OCI-LY1 (cell line): ENCODE results near the gene NUP93.

Experiments used
- CTCF ChIP-seq: fragments of 200-600 bp; sonication (generic), shearing (Covaris generic); IDR thresholded peaks from 2 replicates; pipeline ENCODE4 v1.5.1; 2017; ENCODE audit warnings: mild to moderate bottlenecking, antibody characterized with exemption, low read length, moderate library complexity, mixed read lengths
- EZH2 ChIP-seq: fragments of 200-600 bp; sonication (generic), shearing (Covaris generic); IDR thresholded peaks from 2 replicates; pipeline ENCODE4 v1.8.0; 2017; ENCODE audit warnings: borderline replicate concordance, mixed run types, mild to moderate bottlenecking, antibody characterized with exemption, low read length, moderate library complexity, mixed read lengths

- TF ChIP-seq CTCF (no peak), EZH2 (no peak)
Measured at GRCh38 chr16:56742030-56742984, 12.4 kb downstream of the NUP93 start.
